DMS114 treated with DMSO at 0.1 percent for 48 hours (cell line): ENCODE data around the gene ARRB1.
A peak's percentile ranks its signal among the peaks of the same experiment; 100 is the strongest.

Experiments used
- DNase-seq: peaks from one replicate; lab custom pipeline; 2025; ENCODE audit not compliant: unreplicated experiment; lab: John Stamatoyannopoulos, UW

ARRB1 gene

DNA sequence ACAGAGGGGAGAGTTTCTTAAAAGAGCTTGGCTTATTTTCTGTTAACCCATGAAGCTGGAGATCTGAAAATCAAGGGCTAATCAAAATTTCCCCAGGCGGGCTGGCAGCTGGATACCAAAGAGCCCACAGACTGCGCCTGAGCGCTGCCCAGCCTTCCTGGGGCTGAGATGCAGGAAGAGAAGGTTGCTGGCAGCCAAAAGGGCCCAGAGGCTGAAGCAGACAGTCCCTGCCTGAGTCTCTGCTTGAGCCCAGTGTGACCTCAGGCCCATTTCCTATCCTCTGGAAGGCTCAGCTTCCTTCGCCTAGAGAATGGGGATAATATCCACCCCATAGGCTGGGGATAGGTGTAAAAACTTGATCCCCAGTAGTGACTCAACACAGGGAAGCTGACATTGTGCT lies 49.1 kb downstream of the ARRB1 start:
- no peak for DNase-seq

DNA sequence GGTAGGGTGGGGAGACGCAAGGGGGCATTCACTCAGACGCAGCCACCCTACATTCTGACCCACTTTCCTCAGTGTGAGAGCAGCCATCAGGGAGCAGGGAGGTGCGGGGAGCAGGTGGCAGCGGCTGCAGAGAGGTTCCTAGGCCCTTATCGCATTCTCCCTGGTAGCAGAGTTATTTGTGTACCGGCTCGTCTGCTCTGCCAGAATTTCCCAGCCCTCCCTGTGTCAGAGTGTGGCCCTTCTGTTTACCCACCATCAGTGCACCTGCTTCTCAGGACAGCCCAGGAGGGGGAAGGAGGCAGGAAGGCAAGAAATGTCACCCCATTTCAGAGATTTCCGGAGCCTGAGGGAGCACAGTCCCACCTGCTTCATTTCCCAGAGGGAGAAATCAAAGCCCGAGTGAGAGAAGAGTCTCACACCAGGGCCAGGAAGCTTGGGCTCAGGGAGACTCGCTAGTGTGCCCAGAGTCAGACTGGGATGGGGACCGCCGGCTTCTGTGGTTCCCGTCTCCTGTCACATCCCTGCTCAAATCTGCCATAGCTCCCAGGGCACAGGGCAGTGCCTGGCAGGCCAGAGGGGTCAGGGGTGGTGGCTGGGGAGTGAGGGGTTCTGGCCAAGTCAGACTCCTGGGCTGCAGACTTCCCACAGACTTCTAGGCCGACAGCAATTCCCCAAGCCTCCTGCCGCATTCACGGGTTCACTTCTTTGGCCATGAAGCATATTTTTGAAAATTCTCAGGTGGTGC lies 49.7 kb downstream of the ARRB1 start:
- no peak for DNase-seq

DNA sequence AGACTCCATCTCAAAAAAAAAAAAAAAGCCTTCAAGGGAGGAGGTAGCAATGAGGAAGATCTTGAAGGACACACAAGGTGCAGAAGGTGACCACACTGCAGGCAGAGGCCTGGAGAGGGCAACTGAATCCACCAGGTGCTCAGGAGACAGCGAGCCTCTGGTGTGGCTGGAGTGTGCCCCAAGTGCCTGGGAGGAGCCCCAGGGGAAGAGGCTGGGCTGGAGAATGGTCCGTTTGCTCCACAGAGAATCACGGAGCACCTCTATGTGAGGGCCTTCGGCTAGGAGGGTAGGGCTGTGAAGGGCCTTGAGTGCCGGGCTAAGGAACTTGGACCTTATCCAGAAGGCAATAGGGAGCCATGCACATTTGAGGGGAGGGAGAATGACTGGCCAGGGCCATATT lies 50.3 kb downstream of the ARRB1 start:
- DNase-seq: no peak

DNA sequence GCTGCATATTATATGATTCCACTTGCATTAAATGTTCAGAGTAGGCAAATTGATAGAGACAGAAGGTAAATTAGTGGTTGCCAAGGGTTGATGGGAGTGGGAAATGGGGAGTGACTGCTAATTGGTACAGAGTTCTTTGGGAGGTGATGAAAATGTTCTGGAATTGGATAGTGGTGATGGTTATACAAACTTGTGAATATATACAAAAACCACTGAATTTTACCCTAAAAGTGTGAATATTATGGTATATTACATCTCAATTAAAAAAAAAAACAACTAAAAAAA lies 52.5 kb downstream of the ARRB1 start:
- DNase-seq: no peak

DNA sequence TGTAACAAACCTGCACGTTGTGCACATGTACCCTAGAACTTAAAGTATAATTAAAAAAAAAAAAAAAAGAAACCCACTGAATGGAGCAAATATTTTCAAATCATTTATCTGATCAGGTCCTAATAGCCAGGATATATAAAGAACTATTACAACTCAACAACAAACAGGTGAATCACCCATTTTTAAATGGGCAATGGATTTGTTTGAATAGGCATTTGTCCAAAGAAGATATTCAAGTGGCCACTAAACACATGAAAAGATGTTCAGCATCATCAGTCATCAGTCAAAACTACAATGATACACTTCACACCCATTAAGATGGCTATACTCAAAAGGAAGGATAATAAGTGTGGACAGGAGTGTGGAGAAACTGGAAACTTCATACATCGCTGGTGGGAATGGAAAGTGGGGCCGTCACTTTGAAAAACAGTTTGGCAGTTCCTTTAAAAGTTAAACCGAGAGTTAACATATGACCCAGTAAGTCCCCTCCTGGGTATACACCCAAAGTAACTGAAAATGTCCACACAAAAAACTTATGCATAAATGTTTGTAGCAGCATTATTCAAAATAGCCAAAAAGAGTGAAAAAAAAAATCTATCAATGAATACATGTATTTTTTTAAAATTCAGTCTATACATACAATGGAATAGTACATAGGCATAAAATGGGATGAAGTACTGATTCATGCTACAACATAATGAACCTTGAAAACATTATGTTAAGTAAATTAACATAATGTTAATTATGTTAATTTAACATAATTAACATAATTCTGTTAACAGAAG lies 53.1 kb downstream of the ARRB1 start:
- DNase-seq: no peak

DNA sequence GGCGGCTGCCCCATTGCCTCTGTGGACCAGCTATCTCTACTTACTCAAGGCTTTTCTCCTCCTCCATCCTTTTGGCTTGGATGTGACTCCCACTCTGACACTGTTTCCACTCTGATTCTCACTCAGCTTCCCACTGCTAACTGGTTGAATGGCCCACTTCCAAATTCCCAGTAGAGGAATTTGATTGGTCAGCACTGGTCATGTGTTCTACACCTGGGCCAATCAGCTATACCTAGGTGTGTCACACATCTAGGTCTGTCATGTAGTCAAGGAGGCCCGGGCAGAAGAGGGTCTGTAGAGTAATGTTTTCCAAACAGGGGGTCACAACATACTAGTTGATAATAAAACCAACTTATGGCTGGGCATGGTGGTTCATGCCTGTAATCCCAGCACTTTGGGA lies 57.6 kb downstream of the ARRB1 start:
- no peak for DNase-seq

DNA sequence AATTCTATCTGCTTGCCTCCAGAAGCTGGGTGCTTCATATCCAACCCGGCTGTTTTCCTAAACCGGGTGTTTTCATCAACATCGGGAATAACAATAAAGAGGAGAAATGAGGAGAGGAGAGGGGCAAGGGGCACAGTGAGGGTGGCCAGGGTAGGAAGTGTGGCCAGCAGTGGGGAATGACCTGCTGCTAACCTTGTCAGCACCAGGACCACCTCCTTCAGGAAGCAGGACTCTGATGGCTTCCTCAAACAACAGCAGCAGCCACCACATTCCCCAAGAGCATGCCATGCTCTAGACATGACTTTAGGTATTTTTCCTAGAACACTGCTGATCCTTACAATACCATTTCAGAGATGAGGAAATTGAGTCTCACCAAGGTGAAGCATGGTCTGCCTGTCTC lies 58.5 kb downstream of the ARRB1 start:
- no peak for DNase-seq

DNA sequence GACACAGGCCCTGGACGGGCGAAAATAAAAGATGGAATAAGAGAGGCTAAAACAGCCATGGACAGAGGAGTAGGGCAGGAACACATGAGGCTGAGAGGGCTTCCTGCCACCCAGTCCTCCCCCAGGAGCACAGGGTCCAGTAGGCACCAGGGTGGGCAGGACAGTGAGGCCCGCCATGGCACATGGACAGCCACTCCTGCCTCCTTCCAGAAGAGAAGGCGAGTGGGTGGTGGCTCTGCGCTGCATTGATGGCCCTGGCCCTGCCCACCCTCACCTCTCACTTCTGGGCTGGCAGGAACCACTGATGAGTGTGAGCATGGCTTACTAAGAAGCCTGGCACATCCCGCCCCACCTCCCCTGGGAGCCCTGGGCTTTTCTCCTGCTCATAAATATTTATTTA lies 59.7 kb downstream of the ARRB1 start:
- no peak for DNase-seq

DNA sequence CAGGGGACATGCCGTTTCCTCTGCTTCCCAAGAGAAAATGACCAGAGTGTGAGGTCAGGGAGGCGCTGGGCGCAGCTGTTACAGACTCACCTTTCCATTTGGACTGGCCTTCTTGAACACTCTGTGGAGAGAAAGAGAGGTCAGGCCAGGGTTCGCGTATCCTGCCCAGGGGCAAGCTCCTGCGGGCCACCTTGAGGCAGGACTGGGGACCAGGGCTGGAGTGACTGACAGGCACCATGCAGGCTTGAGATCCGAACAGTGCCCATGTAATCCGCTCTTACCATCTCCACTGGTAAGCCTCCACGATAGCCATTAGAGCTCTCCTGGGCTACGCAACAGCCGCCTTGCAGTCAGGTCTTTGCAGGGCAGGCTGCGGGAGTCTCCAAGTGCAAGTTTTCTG lies 61.5 kb downstream of the ARRB1 start:
- no peak for DNase-seq

DNA sequence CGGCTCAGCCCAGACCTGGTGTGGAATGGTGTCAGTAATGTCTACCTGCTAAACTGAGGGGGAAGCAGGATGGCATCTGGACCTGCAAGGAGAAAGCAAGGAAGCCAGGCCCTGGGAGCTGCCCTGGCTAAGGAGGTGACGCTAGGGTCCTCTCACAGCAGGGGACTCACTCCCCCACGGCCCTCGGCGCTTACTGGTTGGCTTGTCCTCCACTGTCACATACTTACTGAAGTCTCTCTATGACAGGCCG lies 62.0 kb downstream of the ARRB1 start:
- DNase-seq: no peak

DNA sequence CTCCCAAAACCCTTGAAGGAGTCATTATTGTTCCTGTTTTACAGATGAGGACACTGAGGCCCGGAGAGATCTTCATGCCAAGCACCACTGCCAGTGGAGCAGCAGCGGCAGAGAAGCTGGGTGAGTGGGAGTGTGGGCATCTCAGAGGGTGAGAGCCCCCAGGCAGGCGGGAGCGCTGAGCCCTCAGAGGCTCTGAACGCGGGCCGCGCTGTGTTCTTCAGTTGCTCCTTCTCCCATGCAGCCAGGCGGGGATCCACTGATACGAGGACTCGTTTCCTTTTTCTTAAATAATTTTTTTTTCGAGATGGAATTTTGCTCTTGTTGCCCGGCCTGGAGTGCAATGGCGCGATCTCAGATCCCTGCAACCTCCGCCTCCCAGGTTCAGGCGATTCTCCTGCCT lies 63.9 kb downstream of the ARRB1 start:
- no peak for DNase-seq

DNA sequence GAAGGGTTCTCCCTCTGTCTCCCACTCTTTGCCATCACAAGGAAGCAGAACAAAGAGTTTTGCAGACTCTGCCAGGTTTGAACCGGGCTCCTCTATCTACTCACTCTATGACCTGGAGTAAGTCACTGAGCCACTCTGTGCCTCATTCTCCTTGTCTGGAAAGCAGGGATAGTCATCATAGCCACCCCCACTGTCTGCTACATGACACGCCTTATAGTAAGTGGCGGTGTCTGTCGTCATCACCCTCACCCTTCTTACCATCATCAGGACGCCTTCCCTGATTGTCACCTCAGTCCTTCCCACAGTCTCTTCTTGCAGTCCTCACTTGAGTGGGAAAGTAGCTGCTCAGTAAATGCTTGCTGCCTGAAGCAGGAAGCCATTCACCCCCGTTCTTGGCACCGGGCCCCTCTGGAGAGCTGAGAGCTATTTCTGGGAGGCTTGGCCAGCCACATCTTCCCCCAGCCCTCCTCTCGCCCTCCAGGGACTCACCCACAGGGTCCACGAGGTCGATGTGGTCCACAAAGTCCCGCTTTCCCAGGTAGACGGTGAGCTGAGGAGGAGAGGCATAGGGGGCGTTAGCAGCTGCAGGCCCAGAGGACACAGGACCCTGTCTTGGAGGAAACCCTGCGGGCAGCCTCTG lies 64.5 kb downstream of the ARRB1 start:
- no peak for DNase-seq

DNA sequence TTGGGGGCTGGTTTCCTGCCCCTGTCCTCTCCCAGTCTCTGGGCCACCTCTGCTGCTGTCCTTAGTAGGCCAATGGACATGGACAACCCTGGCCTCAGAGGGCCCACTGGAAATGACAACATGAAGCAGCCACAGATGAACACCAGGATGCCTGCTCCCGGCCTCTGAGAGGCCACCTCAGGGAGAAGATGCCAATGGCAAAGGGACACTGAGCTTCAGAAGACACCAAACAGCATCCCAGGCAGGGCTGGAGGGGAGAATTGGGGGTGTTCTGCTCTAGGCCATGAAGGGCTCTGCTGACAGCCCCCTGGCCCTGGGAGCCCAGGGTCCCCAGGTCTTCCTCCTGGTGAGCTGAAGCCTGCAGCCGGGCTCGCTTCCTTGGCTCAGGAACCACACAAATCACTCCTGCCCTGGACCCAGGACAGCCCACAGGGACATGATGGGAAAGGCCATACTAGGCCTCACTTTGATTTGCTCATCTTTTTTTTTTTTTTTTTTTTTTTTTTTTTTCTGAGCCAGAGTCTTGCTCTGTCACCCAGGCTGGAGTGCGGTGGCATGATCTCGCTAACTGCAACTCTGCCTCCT lies 65.6 kb downstream of the ARRB1 start:
- no peak for DNase-seq

DNA sequence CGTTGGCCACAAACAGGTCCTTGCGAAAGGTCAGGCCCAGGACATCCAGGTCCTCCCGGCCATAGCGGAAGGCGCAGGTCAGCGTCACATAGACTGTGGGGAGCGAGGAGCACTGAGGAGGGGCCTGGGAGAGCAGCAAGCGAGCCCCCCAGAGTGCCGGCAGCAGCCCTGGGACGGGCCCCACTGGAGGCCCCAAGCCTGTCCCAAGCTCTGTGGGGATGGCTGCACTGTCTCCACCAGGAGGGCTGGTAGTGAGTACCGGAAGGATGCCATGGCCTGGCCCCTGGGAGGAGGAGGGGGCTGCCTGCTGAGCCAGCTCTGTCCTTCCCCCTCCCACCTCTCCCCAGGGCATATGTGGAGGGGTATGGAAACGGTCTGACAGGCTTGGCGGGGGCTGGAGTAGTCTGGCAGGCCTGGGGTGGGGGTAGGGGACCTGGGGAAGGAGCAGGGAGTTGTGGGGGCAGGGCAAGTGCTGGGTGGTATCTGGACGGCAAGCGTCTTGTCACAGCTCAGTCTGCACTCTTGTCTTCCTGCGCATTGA lies 68.0 kb downstream of the ARRB1 start:
- no peak for DNase-seq

DNA sequence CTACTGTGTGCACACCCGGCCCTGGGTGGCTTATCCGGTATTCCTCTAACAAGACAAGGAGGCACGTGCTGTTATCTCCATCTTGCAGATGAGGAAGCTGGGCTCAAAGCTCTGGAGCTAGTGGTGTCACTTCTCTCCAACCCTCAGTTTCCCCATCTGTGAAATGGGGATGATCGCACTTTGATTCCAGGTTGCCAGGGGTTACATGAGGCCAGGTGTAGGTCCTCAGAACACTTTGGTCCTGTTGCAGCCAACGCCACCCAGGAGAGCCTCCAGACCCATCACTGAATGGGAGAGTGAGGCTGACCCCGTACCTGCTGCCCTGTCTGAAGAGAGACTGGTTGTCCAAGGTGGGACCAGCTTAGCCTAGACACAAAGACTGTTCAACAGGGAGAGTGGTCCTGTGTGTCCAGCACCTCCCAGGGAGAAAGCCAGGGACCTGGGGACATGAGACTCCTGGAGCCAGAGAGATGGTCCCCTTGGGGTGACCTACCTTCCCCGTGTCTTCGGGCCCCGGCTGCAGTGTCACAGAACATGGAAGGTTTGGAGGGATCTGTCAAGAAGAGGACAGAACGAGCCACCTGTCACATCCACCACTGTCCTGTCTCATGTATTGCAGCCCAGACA lies 69.9 kb downstream of the ARRB1 start:
- no peak for DNase-seq

DNA sequence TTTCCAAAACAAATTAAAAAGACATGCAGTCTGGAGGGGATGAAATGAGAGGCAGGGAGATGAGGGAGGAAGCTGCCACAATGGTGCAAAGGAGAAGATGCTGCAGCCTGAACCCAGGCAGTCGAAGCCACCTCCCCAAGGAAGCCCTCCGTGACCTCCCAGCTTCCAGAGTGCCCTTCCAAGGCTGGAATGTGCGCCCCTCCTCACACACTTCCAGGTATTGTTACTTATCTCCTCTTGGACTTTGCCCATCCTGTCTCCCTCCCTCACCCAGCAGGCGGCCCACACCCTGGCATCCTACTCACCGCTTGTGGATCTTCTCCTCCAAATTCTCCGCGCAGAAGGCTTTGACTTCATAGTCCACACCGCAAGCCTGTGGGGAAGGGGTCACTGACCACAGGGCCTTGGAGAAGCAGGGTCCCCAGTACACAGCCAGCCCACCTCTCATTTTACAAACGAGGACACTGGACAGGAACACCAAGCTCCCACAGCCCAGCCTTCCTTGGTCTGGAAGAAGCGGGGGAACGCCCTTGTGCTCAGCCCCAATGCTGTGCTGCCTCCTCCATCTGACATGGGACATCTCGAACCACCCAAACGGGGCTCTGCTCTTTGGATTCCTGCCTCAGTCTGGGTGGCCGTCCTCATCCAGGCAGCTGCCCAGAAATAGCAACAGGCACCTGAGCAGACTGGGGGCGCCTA lies 70.5 kb downstream of the ARRB1 start:
- no peak for DNase-seq

DNA sequence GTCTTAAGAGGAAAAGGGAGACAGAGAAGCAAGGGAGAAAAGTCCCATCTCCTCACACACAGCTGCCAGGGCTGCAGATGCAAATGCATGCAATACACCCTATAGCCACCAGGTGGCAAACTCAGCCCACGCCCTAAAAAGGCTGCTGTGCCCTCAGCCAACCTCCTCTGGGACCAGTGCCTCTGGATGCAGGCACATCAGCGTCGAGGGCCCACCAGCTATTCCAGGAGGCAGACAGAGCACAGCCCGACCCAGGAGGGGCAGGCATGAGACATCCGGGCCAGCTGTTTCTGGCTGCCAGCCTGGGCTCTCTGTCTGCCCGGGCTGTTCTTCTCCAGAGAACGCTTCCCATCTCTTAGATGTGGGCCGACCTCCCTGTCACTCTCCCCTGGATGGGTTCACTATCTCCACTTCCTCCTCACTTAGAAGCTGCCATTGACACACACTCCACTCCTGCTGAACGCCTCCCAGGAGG lies 71.2 kb downstream of the ARRB1 start:
- DNase-seq: peak; percentile 11

DNA sequence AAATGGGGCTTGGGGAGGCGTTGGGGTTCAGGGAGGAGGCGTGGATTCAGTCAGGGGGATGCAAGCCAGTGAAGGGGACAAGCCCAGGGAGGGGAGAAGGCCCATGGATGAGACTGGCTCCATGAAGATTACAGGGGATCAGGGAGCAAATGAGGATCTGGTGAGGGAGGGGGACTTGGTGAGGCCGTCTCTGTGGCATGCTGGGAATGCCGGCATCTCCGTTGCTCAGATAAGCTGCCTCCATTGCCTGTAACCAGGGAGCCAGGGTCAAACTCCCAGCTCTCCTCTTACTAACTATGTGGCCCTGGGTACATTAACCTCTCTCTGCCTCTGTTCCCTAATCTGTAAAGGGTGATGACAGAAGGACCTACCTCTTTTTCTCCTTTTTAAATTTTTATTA lies 72.2 kb downstream of the ARRB1 start:
- DNase-seq: no peak

DNA sequence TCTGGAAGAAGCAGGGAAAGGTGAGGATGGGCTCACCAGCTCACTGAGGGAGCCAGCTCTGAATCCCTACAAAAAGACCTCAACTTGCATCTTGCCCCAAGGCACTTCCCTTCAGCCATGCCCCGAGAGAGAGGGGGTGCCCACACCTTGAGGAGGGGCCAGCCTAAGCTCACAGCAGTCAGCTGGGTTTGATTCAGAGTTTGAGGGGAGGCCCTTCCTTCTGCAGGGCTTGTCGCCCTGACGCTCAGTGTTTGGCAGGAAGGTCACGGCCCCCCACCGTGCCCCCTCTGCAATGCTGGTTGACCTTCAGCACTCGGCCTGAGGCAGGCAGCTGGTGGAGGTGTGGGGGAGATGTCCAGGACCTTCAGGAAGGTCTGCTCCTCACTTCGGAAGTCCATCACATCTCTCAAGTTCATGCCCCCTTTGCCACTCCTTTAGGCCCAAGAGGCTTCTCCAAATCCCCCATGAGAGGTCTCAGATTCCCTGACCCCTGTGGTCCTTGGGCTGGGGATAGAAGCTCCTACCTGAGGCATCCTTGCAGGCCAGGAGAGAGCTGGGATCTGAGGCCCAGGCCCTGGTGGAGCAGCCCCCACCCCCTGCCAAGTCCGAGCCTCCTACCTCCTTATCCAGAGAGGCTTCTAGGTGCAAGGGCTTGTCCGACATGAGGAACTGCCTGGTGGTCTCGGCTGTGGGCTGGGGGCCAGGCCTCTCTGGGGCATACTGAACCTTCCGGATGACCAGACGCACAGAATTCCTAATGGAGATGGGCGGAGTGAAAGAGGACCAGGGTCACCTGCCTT lies 73.3 kb downstream of the ARRB1 start:
- DNase-seq: no peak

DNA sequence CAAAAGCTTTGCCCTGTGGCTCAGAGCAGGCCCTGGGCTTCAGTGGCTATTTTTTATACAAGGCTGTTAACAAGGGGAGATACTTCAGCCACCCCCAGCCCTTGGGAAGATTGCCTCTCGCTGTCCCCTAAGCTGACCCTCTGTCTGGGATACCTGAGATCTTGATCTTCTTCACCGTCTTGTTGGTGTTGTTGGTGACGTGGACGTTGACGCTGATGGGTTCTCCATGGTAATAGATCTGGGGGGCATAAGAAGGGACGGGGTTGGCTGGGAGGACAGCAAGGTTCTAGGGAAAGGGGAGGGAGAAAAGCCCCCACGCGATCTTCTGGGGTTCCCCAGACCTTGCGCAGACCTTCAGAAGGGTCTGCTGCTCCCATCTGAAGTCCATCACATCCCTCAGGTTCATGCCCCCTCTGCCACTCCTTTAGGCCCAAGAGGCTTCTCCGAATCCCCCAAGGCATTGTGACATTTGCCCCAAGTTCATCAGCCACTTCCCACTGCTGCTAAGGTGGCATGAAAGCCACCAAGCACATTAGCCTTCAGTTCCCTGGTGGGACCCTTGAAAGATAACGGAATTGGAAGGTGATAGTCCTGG lies 74.2 kb downstream of the ARRB1 start:
- no peak for DNase-seq
